HG03196 (cell line): ENCODE measurements around the gene INO80.

Experiments
- ATAC-seq: cut with Tn5 transposase; IDR thresholded peaks from one replicate; pipeline ENCODE4 v1.9.1; 2021; ENCODE audit not compliant: unreplicated experiment

INO80 gene

DNA sequence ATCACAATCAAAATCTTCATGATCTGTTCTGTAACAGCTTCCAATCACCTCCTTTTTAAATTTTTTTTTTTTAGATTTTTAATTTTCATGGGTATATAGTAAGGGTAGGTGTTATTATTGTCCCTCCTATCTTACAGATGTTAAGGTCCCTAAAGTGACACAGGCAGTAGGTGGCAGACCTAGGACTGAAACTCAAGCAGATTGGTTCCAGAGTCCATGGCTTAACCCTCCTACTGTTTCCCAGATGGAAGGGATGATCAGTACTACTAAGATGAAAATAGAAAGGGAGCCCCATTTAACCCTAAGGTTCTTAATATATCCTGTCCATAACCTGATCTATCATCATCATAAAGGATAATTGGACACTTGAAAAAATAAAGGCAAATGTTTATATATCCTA, 105.7 kb downstream of the INO80 start:
- ATAC-seq = no peak

- no peak for ATAC-seq
Observed at GRCh38 chr15:41006479-41006878, 109.6 kb downstream of the INO80 start.

GRCh38 chr15:41004490-41004889, 111.6 kb downstream of the INO80 start:
- ATAC-seq = no peak

GRCh38 chr15:41001524-41002214, 114.4 kb downstream of the INO80 start:
- ATAC-seq = no peak

DNA sequence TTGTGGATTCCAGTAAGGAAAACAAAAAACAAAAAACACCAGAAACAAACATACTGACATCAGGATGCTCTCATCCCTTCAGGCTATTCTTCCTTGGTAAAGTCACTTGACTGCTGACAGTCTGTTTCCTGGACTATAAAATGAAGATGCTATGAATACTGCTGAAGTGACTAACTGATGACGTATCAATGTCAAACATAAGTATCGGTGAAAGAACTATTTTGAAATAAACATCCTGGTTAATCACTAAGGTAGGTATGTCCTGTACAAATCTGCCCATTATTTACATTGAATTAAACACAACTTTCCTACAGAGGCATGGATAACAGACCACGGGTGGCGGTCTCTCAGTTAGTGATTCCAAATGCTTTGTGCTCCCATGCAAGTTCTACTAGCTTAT, 116.9 kb downstream of the INO80 start:
- no peak for ATAC-seq

DNA sequence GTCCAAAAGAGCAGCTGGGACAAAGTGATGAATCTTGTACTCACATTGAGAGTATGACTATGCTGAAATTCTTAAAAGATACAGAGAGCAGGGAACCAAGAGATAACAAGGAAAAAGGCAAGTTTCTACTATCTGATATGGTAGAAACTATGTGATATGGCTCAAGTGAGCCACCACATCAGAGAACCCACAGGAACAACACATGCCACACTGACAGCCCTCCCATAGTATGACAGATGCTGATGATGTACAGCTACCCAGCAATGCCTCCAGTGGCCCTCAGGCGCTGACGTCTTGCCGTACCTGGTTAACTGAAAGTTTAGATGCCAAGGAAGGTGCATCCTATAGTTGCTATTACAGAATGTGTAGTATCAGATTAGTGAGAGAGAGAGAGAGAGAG, 120.4 kb downstream of the INO80 start:
- ATAC-seq = no peak

GRCh38 chr15:40992825-40993224, 123.3 kb downstream of the INO80 start:
- ATAC-seq = no peak

- no peak for ATAC-seq
Observed at GRCh38 chr15:40992241-40992741, 123.8 kb downstream of the INO80 start.

DNA sequence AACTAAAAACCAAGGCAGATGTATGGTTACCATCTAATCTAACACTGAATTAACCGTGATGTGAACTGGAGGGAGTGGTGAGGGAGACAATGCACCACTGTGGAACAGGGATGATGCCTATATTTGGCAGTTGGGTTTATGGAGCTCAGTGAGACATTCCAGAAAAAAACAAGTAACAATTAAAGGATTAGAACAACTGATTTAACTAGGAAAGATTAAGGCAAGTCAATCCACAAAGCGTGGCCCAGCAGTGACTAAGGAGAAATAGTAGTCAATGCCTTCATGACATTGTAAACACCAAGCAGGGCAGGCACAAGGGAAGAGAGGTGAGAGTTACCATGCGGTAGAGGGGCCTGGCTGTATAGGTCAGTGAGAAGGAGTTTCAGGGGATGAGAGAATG, 124.7 kb downstream of the INO80 start:
- ATAC-seq = no peak

GRCh38 chr15:40990789-40991188, 125.3 kb downstream of the INO80 start:
- ATAC-seq = no peak

DNA sequence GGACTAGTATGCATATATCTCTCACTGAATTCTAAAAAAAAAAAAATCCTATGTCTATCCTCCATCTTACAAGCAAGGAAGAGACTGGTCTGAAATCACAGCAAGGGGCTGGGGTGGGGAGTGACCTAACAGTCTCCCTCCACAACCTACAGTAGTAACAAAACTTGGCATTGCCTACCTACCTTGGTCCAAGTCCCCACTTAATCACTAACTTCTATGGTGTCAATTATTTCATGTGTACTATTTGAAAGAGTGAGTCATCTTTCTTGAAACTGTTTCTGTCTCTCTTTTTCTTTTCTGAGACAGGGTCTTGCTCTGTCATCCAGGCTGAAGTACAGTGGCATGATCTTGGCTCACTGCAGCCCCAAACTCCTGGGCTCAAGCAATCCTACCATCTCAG, 126.0 kb downstream of the INO80 start:
- ATAC-seq = no peak

DNA sequence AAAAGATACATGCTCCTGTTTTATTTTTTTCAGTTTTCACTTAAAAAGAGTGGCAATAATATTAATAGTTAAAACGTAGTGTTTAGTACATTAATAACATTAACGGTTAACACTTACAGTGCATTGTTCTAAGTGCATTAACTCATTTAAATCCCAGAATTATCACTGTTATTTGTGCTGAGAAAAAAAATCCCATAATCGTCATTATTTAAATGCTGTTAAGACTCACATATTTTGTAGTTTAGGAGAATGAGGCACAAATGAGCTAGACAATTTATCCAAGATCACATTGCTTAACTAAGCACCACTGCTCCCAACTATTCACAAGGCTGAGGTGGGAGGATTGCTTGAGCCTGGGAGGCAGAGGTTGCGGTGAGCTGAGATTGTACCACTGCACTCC, 127.9 kb downstream of the INO80 start:
- no peak for ATAC-seq

DNA sequence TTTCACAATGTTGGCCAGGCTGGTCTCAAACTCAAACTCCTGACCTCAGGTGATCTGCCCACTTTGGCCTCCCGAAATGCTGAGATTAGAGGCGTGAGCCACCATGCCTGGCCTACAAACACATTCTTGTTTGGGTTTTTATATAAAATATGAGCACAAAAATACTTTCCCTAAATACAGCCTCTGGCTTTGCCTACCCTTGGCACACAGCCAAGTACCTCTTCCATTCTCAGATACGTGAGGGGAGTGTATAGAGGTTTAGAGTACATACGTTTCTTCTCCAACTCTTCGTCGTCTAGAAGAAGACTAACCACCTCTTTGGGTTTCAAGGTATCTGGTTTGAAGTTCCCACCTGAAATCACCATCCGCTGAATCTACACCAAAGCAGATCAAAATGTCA, 129.3 kb downstream of the INO80 start:
- no peak for ATAC-seq

GRCh38 chr15:40985541-40986330, 130.3 kb downstream of the INO80 start:
- ATAC-seq = no peak

GRCh38 chr15:40984964-40985363, 131.1 kb downstream of the INO80 start:
- ATAC-seq = no peak

- ATAC-seq = no peak
Observed at GRCh38 chr15:40984406-40984805, 131.7 kb downstream of the INO80 start.

GRCh38 chr15:40982855-40983254, 133.2 kb downstream of the INO80 start:
- ATAC-seq = no peak

DNA sequence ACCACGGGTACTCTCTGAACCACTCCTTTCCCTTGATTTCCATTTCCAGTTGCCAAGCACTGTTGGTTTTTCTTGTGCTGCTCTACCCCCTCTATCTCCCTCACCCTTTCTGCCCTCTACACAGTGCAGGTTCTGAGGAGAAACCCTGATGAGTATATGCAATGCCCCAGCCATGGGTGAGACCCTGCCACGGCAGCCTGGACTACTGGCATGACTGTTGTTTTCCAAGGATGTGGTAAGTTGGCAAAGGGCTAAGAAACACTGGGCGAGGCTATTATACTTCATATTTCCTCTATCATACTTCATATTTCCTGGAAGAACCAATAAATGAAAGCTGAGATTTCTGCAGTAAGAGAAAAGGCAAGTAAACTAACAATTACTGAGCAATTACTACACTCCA, 134.9 kb downstream of the INO80 start:
- no peak for ATAC-seq

DNA sequence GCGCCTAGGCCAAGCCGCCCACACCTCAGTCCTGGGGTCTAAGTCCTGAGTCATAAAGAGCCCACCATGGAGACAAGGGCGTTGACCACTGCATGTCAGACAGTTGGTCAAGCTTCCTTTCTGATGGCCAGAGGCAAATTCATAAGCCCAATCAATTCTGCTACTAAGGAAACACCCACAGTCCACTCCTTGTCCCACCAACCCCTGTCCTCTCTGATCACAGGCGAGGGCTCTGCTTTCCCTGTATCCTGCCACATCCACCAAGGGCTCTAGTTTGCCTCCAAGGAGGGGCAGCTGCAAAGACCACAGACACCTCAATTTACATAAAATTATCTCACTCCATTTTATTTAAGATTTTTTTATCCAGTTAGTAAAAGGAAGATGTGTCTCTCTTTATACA, 137.5 kb downstream of the INO80 start:
- ATAC-seq = no peak

DNA sequence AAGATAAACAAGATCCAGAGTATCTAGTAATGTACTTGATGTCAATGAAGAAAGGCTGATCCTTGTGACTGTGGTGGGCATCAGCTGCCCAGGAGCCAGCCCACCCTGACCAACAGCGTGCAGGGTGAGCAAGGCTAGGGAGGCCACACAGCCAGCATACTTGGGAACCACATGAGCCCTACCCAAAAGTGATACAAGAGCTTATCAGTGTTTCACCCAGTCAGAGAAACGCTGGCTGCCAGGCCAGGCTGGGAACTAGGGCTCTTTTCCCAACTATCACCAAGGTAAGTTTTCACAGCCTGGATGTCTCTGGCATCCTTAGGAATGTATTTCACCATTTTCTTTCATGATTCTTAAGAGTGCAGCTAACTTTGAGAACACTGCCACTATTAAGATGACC, 137.9 kb downstream of the INO80 start:
- no peak for ATAC-seq

GRCh38 chr15:40976819-40977218, 139.3 kb downstream of the INO80 start:
- no peak for ATAC-seq

- no peak for ATAC-seq
Observed at GRCh38 chr15:40974879-40975278, 141.2 kb downstream of the INO80 start.
